ENCODE data around the gene SH3RF2.
"Not testable (repeated sequence)": the region's sequence is repeated elsewhere in the genome, so short reads cannot be mapped to it uniquely, and the experiment has no call there.

The SH3RF2 gene

DNA sequence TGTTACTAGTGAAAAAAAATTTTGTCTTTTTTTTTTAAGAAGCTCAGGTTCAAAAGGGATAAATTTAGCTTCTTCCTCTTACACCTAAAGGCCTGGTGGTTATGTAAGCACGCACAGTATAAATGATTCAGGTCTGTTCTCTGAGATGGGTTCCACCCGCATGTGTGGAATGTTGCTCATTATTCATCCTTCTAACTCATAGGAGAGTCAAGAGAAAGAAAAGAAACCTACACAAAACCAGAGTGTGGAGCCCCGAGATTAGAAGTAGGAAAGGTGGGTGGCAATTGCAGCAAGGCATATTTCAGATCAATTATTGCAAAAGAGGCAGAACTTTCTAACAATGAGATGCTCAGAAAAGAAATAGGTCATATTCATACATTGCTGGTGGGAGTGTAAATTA, 155.5 kb downstream of the SH3RF2 start:
- DNase-seq: no peak

DNA sequence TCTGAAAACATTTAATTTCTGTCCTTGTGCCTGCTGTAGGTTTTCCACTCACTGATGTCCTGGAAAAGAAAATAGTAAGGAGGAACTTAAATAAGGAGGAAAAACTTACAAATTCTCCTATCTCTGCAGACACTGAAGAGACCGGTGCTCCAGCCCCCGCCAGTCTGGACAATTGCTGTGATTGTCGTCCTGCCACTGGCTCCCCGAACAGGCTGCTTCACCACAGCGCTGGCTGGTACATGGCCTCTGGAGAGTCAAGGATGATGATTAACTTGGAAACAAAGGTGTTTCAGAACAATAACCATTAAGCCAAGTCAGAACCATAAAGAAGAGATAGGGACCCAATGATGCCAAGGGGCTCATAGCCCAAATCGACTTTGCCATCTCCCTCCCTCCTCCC, 161.7 kb downstream of the SH3RF2 start:
- DNase-seq: no peak

DNA sequence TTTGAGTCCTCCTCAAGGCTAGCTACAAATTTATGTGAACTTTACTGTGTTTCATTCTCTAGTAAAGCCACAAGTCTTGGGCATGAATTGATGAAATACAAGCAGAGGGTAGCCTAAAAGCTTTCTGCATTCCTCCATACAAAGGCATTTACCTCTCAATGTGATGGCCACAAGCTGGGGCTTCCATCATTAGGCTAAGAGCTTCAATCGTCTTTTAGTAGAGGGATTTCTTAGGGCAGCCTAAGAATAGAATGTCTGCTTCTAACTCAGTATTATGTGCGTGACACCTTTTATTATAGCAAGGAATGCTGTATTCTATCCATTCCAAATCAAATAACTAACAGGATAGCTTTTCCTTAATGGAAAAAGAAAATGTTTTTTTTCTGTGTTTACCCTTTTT, 165.3 kb downstream of the SH3RF2 start:
- no peak for DNase-seq

DNA sequence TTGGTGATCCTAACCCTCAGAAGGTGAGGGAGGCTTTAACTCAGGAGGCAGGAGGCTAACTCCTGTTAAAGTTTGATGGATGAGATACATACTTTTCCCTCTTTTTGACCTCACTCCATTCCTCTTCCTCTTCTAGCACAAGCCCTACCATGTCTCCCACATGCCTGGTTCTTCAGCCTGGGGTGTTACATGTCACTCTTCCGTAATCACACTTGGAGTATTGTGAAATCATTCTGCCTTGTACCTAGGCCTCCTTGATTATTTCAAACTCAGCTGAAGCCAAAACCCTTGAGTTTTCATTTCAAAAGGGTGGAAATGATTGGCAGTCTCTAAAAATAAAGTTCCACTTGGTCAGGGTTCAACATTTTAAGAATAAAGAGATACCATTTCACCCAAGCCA, 167.2 kb downstream of the SH3RF2 start:
- DNase-seq: no peak

DNA sequence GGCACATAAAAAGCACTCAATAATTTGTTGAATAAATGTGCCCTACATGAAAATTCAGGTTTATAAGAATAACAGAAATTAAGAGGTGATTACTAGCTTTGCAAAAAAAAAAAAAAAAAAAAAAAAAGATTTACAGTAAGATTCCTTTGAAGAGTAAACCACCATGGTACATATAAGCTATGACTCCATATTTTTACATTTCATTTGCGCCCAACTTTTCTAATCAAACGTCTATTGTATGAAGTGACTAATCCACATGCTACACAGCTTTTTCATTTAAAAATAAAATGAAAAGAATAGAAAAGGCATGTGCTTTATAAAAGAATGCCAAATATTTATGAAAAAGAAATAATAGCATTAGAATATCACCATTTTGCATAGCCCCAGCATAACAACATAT, 169.1 kb downstream of the SH3RF2 start, which contains the start of gene PLAC8L1:
Gene PLAC8L1 (minus strand): TSS at position 101 of the 400 bp plus-strand sequence. CDS start 1,266 bp downstream, outside the sequence.
- DNase-seq: no peak

DNA sequence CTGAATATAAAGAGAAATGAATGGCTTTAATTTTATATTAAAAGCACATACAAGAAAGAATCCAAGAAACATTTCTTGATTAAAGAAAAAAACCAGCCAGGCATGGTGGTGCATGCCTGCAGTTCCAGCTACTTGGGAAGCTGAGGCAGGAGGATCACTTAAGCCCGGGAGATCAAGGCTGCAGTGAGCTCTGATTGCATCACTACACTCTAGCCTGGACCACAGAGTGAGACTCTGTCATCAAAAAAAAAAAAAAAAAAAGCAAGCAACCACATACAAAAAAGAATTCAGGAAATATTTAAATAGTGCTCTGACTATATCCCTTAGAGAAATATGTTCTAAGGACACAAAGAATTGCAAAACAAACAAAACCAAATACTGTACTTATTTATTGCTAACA, 171.5 kb downstream of the SH3RF2 start:
- no peak for DNase-seq

DNA sequence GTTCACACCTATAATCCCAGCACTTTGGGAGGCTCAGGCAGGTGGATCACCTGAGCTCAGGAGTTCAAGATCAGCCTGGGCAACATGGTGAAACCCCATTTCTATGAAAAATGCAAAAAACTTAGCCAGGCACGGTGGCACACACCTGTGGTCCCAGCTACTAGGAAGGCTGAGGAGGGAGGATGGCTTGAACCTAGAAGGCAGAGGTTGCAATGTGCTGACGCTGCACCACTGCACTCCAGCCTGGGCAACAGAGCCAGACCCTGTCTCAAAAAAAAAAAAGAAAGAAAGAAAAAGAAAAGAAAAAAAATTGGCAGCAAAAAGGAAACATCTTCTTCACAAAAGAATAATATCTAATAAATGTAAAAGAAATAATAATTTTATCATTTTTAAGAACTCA, 172.5 kb downstream of the SH3RF2 start:
- DNase-seq: not testable (repeated sequence)

DNA sequence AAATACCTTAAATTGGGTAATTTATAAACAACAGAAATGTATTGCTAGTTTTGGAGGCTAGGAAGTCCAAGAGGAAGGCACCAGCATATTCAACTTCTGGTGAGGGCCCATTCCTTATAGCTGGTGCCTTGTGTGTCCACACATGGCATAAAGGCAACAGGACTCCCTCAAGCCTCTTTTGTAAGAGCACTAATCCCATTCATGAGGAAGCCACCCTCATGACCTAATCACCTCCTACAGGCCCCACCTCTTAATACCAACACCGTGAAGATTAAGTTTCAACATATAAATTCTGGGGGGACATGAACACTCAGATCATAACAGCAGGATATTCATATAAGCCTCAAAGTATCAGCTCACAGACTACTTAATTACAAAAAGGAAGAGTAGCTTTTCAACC, 173.0 kb downstream of the SH3RF2 start:
- no peak for DNase-seq

DNA sequence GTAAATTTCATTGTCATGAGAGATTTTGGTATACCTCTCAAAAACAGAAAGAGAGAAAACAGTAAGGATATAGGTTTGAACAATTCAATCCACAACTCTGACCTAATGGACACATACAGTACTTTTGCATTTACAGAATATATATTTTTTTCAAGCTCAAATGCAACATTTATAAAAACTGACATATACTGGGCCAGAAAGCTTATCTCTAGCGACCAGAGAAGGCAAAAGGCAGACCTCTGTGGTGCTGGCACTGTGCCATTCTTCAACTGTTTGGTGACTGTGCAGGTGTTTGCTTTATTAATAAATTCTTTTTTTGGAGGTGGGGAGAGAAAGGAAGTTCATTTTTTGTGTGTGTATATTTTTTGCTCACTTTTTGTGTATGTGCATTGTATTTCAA, 175.0 kb downstream of the SH3RF2 start:
- DNase-seq: no peak

DNA sequence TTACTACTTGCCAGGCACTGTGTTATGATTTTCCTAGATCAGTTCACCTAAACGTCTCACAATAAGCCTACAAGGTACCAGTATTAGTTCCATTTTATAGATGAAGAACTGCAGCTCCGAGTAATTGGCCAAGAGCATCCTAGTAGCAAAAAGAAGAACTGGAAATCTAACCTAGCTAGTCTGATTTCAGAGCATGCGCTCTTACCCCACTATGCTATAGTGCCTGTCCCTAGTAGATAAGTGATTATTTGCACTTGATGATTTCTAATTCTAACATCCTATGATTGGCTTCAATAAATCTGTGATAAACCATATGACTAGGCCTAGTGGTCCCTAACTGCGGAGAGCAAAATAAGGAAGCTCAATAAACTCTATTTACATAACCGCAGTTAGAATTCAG, 176.1 kb downstream of the SH3RF2 start:
- DNase-seq: no peak
